ENCODE results near the gene EPHB6.

EPHB6 gene

GRCh38 chr7:142917447-142917846 lies 62.6 kb downstream of the EPHB6 start:
- H3K27me3 ChIP-seq, result peaks cover 0 to 12% of the 10 kb centered on the region in 2 donors
- no peak overlapping the region for H3K4me3 ChIP-seq
- H3K4me1 ChIP-seq, result no peaks in the 10 kb centered on the region
- H3K9me3 ChIP-seq, result no peaks in the 10 kb centered on the region
- H3K27ac ChIP-seq, result no peak overlapping the region
- TF ChIP-seq CTCF (IDR thresholded peaks at IDR 0.05), result no peak
- intact Hi-C loops (cut with DNase I; ENCODE audit: low total_unique reads), result no loop called here
- no peak for DNase-seq
- no peaks in the 10 kb centered on the region for H3K36me3 ChIP-seq

GRCh38 chr7:142918901-142919300 lies 64.0 kb downstream of the EPHB6 start:
- TF ChIP-seq CTCF (IDR thresholded peaks at IDR 0.05), result no peak
- H3K27me3 ChIP-seq, result peaks cover 0 to 11% of the 10 kb centered on the region in 2 donors
- H3K4me3 ChIP-seq, result no peak overlapping the region
- no peak overlapping the region for H3K27ac ChIP-seq
- no peaks in the 10 kb centered on the region for H3K36me3 ChIP-seq
- H3K9me3 ChIP-seq, result no peaks in the 10 kb centered on the region
- no peaks in the 10 kb centered on the region for H3K4me1 ChIP-seq
- no peak for DNase-seq
- intact Hi-C loops (cut with DNase I; ENCODE audit: low total_unique reads), result no loop called here

DNA sequence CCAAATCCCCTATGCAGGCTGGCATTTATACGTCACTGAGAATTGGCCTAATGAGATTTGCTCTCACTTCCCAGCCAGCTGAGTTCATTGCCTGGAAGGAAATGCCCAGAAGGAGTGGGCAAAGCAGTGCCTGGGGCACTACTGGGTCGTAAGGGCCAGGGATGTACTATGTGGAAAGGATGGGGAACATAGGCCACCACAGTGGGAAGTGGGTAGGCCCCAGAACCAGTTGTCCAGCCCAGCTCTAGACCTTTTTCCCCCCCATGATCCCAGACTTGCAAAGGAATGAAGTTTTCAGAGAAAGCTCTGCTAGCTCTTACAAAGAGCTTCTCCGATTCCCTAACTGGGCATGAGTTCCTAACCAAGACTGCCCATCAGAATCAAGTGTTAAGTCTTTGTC lies 64.8 kb downstream of the EPHB6 start:
- intact Hi-C loops (cut with DNase I; ENCODE audit: low total_unique reads), result no loop called here
- no peaks in the 10 kb centered on the region for H3K36me3 ChIP-seq
- DNase-seq, result no peak
- H3K4me1 ChIP-seq, result no peaks in the 10 kb centered on the region
- H3K4me3 ChIP-seq, result no peak overlapping the region
- H3K27me3 ChIP-seq, result peaks cover 0 to 11% of the 10 kb centered on the region in 2 donors
- no peaks in the 10 kb centered on the region for H3K9me3 ChIP-seq
- H3K27ac ChIP-seq, result no peak overlapping the region
- TF ChIP-seq CTCF (IDR thresholded peaks at IDR 0.05), result no peak
